ENCODE data around the gene HLA-C. TPM values are rescaled to one million over a fixed set of nuclear protein-coding genes. Genes with fewer than 3 reads are reported as not detected.

The HLA-C gene
- total RNA-seq = 40.4 TPM

GRCh38 chr6:31271641-31272357 lies at the start of gene HLA-C:
Gene HLA-C, minus strand, starts transcription at chr6:31272092. Its CDS starts 21 bp downstream, at chr6:31272071.

Small RNAs within 50 kb of the gene (small RNA-seq; reads per million reads assigned to genes)
- gene AL662844.1 = not detected

Other genes starting within 250 kb of the HLA-C start
- gene C6orf15, start 159.5 kb downstream of the HLA-C start, total RNA-seq = not detected
- gene PSORS1C1, start 157.3 kb downstream of the HLA-C start, total RNA-seq = not detected
- not detected for gene CDSN, start 151.6 kb downstream of the HLA-C start, total RNA-seq
- not detected for gene PSORS1C2, start 133.0 kb downstream of the HLA-C start, total RNA-seq
- gene CCHCR1, start 114.3 kb downstream of the HLA-C start, total RNA-seq = 13.4 TPM
- 6.7 TPM for gene TCF19, start 113.5 kb downstream of the HLA-C start, total RNA-seq
- not detected for gene POU5F1, start 101.4 kb downstream of the HLA-C start, total RNA-seq
- 56.7 TPM for gene HLA-B, start 85.1 kb upstream of the HLA-C start, total RNA-seq
- 2.3 TPM for gene MICA, start 131.5 kb upstream of the HLA-C start, total RNA-seq
- gene MICB, start 226.1 kb upstream of the HLA-C start, total RNA-seq = 0.69 TPM